H1 (cell line): ENCODE results near the gene MIDN. TPM values are rescaled to one million over a fixed set of nuclear protein-coding genes. Genes with fewer than 3 reads are reported as not detected.

Source experiments
- CTCF ChIA-PET: fragments of 300-600 bp; sonication (Branson Sonifier 250); formaldehyde crosslinking; loops from one replicate; lab custom pipeline; 2021; ENCODE audit not compliant: partially characterized antibody; lab: Charles Lee
- POLR2A ChIA-PET: fragments of 300-600 bp; sonication (Branson Sonifier 250); formaldehyde crosslinking; loops from one replicate; lab custom pipeline; 2021; ENCODE audit warnings: inconsistent platforms; ENCODE audit not compliant: partially characterized antibody; lab: Charles Lee
- DNase-seq, 2 experiments: peaks; one replicate each; pipeline versions ENCODE4 v3.0.0 to v3.0.0-alpha.2; 2010 to 2022; ENCODE audit warnings: low spot score in 2 of 2, low read depth in 1 of 2, mixed read lengths in 1 of 2
- FAIRE-seq: peaks from 2 replicates; lab custom pipeline; 2011; peaks lifted over from hg19 to GRCh38; lab: Jason Lieb, UNC
- H2AFZ ChIP-seq: 2 replicates; pipeline ENCODE4 v1.8.1; 2012; ENCODE audit warnings: low read length, inconsistent platforms
- H2AK5ac ChIP-seq: 2 replicates; pipeline ENCODE4 v1.6.1; 2013; ENCODE audit warnings: low read depth, low read length
- H2BK120ac ChIP-seq: replicated peaks from 2 replicates; pipeline ENCODE3; 2013; ENCODE audit warnings: low read depth, low read length, inconsistent platforms
- H2BK12ac ChIP-seq: 2 replicates; pipeline ENCODE4 v1.6.1; 2013; ENCODE audit warnings: low read depth, low read length
- H2BK15ac ChIP-seq: 2 replicates; pipeline ENCODE4 v1.6.1; 2013; ENCODE audit warnings: low read length
- H2BK20ac ChIP-seq: 2 replicates; pipeline ENCODE4 v1.6.1; 2013; ENCODE audit warnings: low read length
- H2BK5ac ChIP-seq: 2 replicates; pipeline ENCODE4 v1.6.1; 2013; ENCODE audit warnings: low read depth, low read length
- H3K14ac ChIP-seq: 2 replicates; pipeline ENCODE4 v1.6.1; 2013; ENCODE audit warnings: inconsistent platforms; ENCODE audit not compliant: insufficient read length
- H3K18ac ChIP-seq: 2 replicates; pipeline ENCODE4 v1.6.1; 2013; ENCODE audit warnings: low read length; ENCODE audit errors: extremely low read depth
- H3K23ac ChIP-seq: 2 replicates; pipeline ENCODE4 v1.6.1; 2013; ENCODE audit warnings: inconsistent platforms; ENCODE audit not compliant: insufficient read length
- H3K23me2 ChIP-seq: 2 replicates; pipeline ENCODE4 v1.6.1; 2013; ENCODE audit warnings: low read depth, low read length
- H3K27ac ChIP-seq: 2 replicates; pipeline ENCODE4 v1.6.1; 2011; ENCODE audit warnings: low read depth, low read length, inconsistent platforms
- H3K27me3 ChIP-seq, 4 experiments: replicated peaks in 1 of 4; 1 replicate in 1 of 4; 2 replicates in 3 of 4; pipeline versions ENCODE4 v1.6.1 to v1.8.1; 2011 to 2013; ENCODE audit warnings: low read length in 3 of 4, mild to moderate bottlenecking in 3 of 4, inconsistent platforms in 2 of 4, mixed read lengths in 2 of 4, moderate library complexity in 1 of 4; ENCODE audit not compliant: control insufficient read depth in 3 of 4, insufficient read depth in 3 of 4; ENCODE audit errors: extremely low read depth in 1 of 4
- H3K36me3 ChIP-seq, 4 experiments: 2 replicates each; pipeline versions ENCODE4 v1.6.1 to v1.8.1; 2011 to 2013; ENCODE audit warnings: mild to moderate bottlenecking in 4 of 4, low read length in 3 of 4, moderate library complexity in 2 of 4, control low read depth in 1 of 4, inconsistent platforms in 1 of 4; ENCODE audit not compliant: insufficient read depth in 4 of 4, control insufficient read depth in 2 of 4
- H3K4ac ChIP-seq: replicated peaks from 2 replicates; pipeline ENCODE3; 2013; ENCODE audit warnings: low read length, low read depth, mixed read lengths, inconsistent platforms; ENCODE audit not compliant: insufficient read length
- H3K4me1 ChIP-seq, 4 experiments: replicated peaks in 1 of 4; 1 replicate in 1 of 4; 2 replicates in 3 of 4; pipeline versions ENCODE4 v1.6.1 to v1.8.1; 2011 to 2013; ENCODE audit warnings: low read length in 3 of 4, inconsistent platforms in 2 of 4, mixed read lengths in 1 of 4; ENCODE audit not compliant: insufficient read depth in 4 of 4, control insufficient read depth in 3 of 4
- H3K4me2 ChIP-seq, 2 experiments: 2 replicates each; pipeline versions ENCODE4 v1.6.1 to v1.8.1; 2011 to 2013; ENCODE audit warnings: low read depth in 2 of 2, low read length in 2 of 2, control low read depth in 1 of 2, inconsistent platforms in 1 of 2, mild to moderate bottlenecking in 1 of 2; ENCODE audit not compliant: insufficient read depth in 1 of 2
- H3K4me3 ChIP-seq, 4 experiments: fragments of 200-600, 300-600 bp in 1 of 4; sonication (generic), shearing (Covaris generic), sonication (Bioruptor Twin) in 1 of 4; 2 replicates each; pipeline versions ENCODE4 v1.5.1 to v1.8.1; 2011 to 2016; ENCODE audit warnings: low read length in 4 of 4, low read depth in 3 of 4, control low read depth in 2 of 4, inconsistent platforms in 2 of 4, mild to moderate bottlenecking in 2 of 4, mixed read lengths in 1 of 4, moderate library complexity in 1 of 4; ENCODE audit not compliant: insufficient read depth in 2 of 4; ENCODE audit errors: extremely low read depth in 1 of 4
- H3K56ac ChIP-seq: replicated peaks from 2 replicates; pipeline ENCODE3; 2013; ENCODE audit warnings: low read depth, mild to moderate bottlenecking, mixed read lengths, low read length, inconsistent platforms; ENCODE audit not compliant: insufficient read length
- H3K79me1 ChIP-seq: 2 replicates; pipeline ENCODE4 v1.6.1; 2013; ENCODE audit warnings: low read depth, low read length, control low read depth
- H3K79me2 ChIP-seq, 2 experiments: 2 replicates each; pipeline versions ENCODE4 v1.6.1 to v1.8.1; 2012 to 2013; ENCODE audit warnings: low read length in 2 of 2, mild to moderate bottlenecking in 2 of 2, inconsistent platforms in 1 of 2; ENCODE audit not compliant: insufficient read depth in 2 of 2, control insufficient read depth in 1 of 2
- H3K9ac ChIP-seq, 4 experiments: replicated peaks in 1 of 4; 1 replicate in 1 of 4; 2 replicates in 3 of 4; pipeline versions ENCODE4 v1.6.1 to v1.8.1; 2011 to 2013; ENCODE audit warnings: low read depth in 3 of 4, low read length in 3 of 4, control low read depth in 2 of 4, mild to moderate bottlenecking in 2 of 4, moderate library complexity in 2 of 4, inconsistent platforms in 1 of 4; ENCODE audit errors: extremely low read depth in 1 of 4
- H3K9me3 ChIP-seq, 2 experiments: 2 replicates each; pipeline versions ENCODE4 v1.6.1 to v1.8.1; 2012 to 2013; ENCODE audit warnings: mild to moderate bottlenecking in 2 of 2, moderate library complexity in 2 of 2, control low read depth in 1 of 2, inconsistent platforms in 1 of 2, low read depth in 1 of 2, low read length in 1 of 2, mixed read lengths in 1 of 2; ENCODE audit not compliant: insufficient read depth in 2 of 2
- H4K20me1 ChIP-seq, 2 experiments: replicated peaks in 1 of 2; 2 replicates each; pipeline versions ENCODE3 to v1.8.1; 2011 to 2013; ENCODE audit warnings: inconsistent platforms in 2 of 2, low read length in 2 of 2, mild to moderate bottlenecking in 1 of 2; ENCODE audit not compliant: insufficient read depth in 2 of 2, control insufficient read depth in 1 of 2
- H4K5ac ChIP-seq: 2 replicates; pipeline ENCODE4 v1.6.1; 2013; ENCODE audit warnings: low read length, low read depth, mixed read lengths, inconsistent platforms; ENCODE audit not compliant: insufficient read length
- H4K8ac ChIP-seq: 2 replicates; pipeline ENCODE4 v1.8.0; 2013; ENCODE audit warnings: mild to moderate bottlenecking, moderate library complexity, low read length, inconsistent platforms; ENCODE audit not compliant: insufficient read depth; ENCODE audit errors: extremely low read depth
- H4K91ac ChIP-seq: replicated peaks from 2 replicates; pipeline ENCODE3; 2013; ENCODE audit warnings: low read length, mixed read lengths, inconsistent platforms; ENCODE audit not compliant: insufficient read length
- SUZ12 ChIP-seq: fragments of 200-600 bp; sonication (generic); IDR thresholded peaks from 2 replicates; pipeline ENCODE4 v1.6.1; 2012; ENCODE audit warnings: mild to moderate bottlenecking, inconsistent platforms, low read length, moderate library complexity, mixed read lengths
- WGBS, 2 experiments: shearing (Covaris generic) in 1 of 2; methylation state at CpG; one replicate each; pipeline versions ENCODE4 v1.1.6 to v1.1.7; 2013 to 2015; ENCODE audit warnings: low lambda C conversion rate in 2 of 2, mixed read lengths in 2 of 2, inconsistent platforms in 1 of 2, low coverage in 1 of 2, missing lambda C conversion rate in 1 of 2; ENCODE audit not compliant: insufficient replicate concordance in 2 of 2, insufficient coverage in 1 of 2, insufficient read length in 1 of 2; ENCODE audit errors: extremely low coverage in 1 of 2, missing lambda C conversion rate in 1 of 2; 5-methylcytosine and 5-hydroxymethylcytosine counted together
- polyA plus RNA-seq, 7 experiments: library from polyadenylated mRNA; depleted of rRNA in 3 of 7; stranded (reverse) in 5 of 7; unstranded in 2 of 7; fragments of >200 nt in 5 of 7; fragments of 200-250 nt in 2 of 7; gene quantifications; 1 replicate in 5 of 7; 2 replicates in 1 of 7; 4 replicates in 1 of 7; pipeline versions ENCODE4 v1.2.1 to v1.2.3, GENCODE V29; 2011 to 2013; ENCODE audit warnings: missing spikeins in 2 of 7, mixed read lengths in 2 of 7
- total RNA-seq: library from RNA; stranded (reverse); fragmentation: NEBNext Ultra II Directional; extraction: Animal tissue kit (Norgen Biotek cat#: 25700); gene quantifications from 2 replicates; pipeline ENCODE4 v1.2.1, GENCODE V29; 2021
- TF ChIP-seq, protein P1 (sequence below), 3 experiments: IDR thresholded peaks; 1 replicate in 2 of 3; 2 replicates in 1 of 3; pipeline versions ENCODE4 v1.5.1 to v1.6.1; 2011; ENCODE audit warnings: low read length in 3 of 3, mild to moderate bottlenecking in 3 of 3, inconsistent platforms in 2 of 3, low read depth in 1 of 3, moderate library complexity in 1 of 3; ENCODE audit not compliant: insufficient read depth in 1 of 3; ENCODE audit errors: control extremely low read depth in 1 of 3

Gene MIDN
- total and polyA plus RNA-seq, 2 of the 8 experiments (the other 6 are each of a cell fraction or from before 2014, with no cell fraction given), result 39.8 to 159 TPM

DNA sequence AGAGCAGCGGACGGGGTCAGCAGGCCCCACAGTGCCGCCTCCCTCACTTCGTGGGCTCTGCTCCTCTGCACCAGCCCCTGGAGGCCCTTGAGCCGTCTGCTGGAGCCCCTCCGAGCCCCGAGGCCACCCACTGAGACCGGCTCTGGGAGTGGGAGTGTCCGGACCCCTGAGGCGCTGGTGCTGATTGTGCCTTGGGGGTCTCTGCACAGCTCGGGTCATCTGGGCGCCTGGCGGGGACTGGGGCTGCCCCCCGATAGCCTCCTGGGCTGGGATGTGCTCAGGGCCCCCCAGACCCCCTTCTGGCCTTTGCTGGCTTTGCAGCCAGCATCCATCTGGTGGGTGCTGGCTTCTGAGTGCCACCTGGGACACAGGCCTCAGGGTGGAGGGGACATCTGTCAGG lies 26.0 kb upstream of the MIDN start:
- H2BK5ac ChIP-seq, result peak overlapping the region; percentile 66; the same call in 1 of the 2 replicates
- peaks cover 0 to 1% (median under 1%) of the 10 kb centered on the region in 4 experiments; a peak in 3 of 7 replicates for H3K4me1 ChIP-seq
- H2BK15ac ChIP-seq, result no peak overlapping the region
- POLR2A ChIA-PET, result interaction anchor here (0.6 to 2.1 kb wide), 13 partner anchors 9 to 203 kb away, joined by 3 to 10 read pairs (median 4); partner anchors contain the start of genes CBARP, CIRBP and CNN2
- H2AK5ac ChIP-seq, result no peak overlapping the region
- 73% methylated on average over 11 of the region's 14 CpGs; no CpG with 5 or more reads in 1 of the 2 experiments for WGBS, 2 experiments
- H4K5ac ChIP-seq, result no peak overlapping the region
- no peak overlapping the region for H3K14ac ChIP-seq
- DNase-seq (peak in 1 of 2 experiments; percentile 48), FAIRE-seq (no peak)
- H4K20me1 ChIP-seq, result peaks cover 21 to 34% of the 10 kb centered on the region in 2 experiments
- H3K4me3 ChIP-seq, result no peak overlapping the region
- CTCF ChIA-PET, result interaction anchor here (0.6 to 9.0 kb wide), 37 partner anchors 10 to 215 kb away, joined by 3 to 56 read pairs (median 5); partner anchors contain the start of gene CBARP
- H3K23me2 ChIP-seq, result no peaks in the 10 kb centered on the region
- H3K36me3 ChIP-seq, result peaks cover 0 to 49% (median under 1%) of the 10 kb centered on the region in 4 experiments; a peak in 3 of 8 replicates
- H3K27me3 ChIP-seq, result no peaks in the 10 kb centered on the region
- H3K27ac ChIP-seq, result no peak overlapping the region
- H2BK120ac ChIP-seq, result no peak overlapping the region
- H3K23ac ChIP-seq, result no peak overlapping the region
- H3K79me2 ChIP-seq, result peaks cover 0 to 13% of the 10 kb centered on the region in 2 experiments; a peak in 2 of 4 replicates
- peak overlapping the region; percentile 35; the same call in 1 of the 2 replicates for H4K8ac ChIP-seq
- no peak overlapping the region for H3K4me2 ChIP-seq
- H3K79me1 ChIP-seq, result peaks cover 7% of the 10 kb centered on the region
- H3K9me3 ChIP-seq, result no peaks in the 10 kb centered on the region
- H2BK20ac ChIP-seq, result no peak overlapping the region
- no peak overlapping the region for H3K4ac ChIP-seq
- no peak overlapping the region for H4K91ac ChIP-seq
- no peak overlapping the region for H2BK12ac ChIP-seq
- H3K9ac ChIP-seq, result no peak overlapping the region
- H2AFZ ChIP-seq, result no peak overlapping the region
- TF ChIP-seq, protein P1, sequence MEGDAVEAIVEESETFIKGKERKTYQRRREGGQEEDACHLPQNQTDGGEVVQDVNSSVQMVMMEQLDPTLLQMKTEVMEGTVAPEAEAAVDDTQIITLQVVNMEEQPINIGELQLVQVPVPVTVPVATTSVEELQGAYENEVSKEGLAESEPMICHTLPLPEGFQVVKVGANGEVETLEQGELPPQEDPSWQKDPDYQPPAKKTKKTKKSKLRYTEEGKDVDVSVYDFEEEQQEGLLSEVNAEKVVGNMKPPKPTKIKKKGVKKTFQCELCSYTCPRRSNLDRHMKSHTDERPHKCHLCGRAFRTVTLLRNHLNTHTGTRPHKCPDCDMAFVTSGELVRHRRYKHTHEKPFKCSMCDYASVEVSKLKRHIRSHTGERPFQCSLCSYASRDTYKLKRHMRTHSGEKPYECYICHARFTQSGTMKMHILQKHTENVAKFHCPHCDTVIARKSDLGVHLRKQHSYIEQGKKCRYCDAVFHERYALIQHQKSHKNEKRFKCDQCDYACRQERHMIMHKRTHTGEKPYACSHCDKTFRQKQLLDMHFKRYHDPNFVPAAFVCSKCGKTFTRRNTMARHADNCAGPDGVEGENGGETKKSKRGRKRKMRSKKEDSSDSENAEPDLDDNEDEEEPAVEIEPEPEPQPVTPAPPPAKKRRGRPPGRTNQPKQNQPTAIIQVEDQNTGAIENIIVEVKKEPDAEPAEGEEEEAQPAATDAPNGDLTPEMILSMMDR (IDR thresholded peaks at IDR 0.05; ENCODE audit: control extremely low read depth in 1 of 3, insufficient read depth in 1 of 3, low read depth in 1 of 3, low read length in 3 of 3), result peak in 2 of 3 experiments; percentile 11 to 26; a peak in 2 of 4 replicates
- TF ChIP-seq SUZ12, result no peak
- TF ChIP-seq, all 59 proteins: peak for 1
- no peak overlapping the region for H3K18ac ChIP-seq
- H3K56ac ChIP-seq, result no peak overlapping the region
